GM18499 (cell line): ENCODE results near the gene DHX8.

Experiments used
- ATAC-seq: cut with Tn5 transposase; IDR thresholded peaks from one replicate; pipeline ENCODE4 v1.9.1; 2021; ENCODE audit warnings: moderate number of reproducible peaks; ENCODE audit not compliant: insufficient read depth, unreplicated experiment

The DHX8 gene

GRCh38 chr17:43543771-43544575 lies 60.2 kb downstream of the DHX8 start:
- ATAC-seq: no peak

GRCh38 chr17:43545383-43545632 lies 61.5 kb downstream of the DHX8 start:
- ATAC-seq: no peak

- ATAC-seq: no peak
Observed at GRCh38 chr17:43546319-43547188, 62.8 kb downstream of the DHX8 start, which contains the start of gene ETV4. Gene ETV4 (minus strand): TSS chr17:43546340. CDS start chr17:43545617, 723 bp downstream.

GRCh38 chr17:43547189-43547550 lies 63.4 kb downstream of the DHX8 start:
- no peak for ATAC-seq

- no peak for ATAC-seq
Observed at GRCh38 chr17:43547659-43548256, 64.0 kb downstream of the DHX8 start.

- no peak for ATAC-seq
Observed at GRCh38 chr17:43548689-43549379, 65.1 kb downstream of the DHX8 start.

- no peak for ATAC-seq
Observed at GRCh38 chr17:43549496-43549895, 65.7 kb downstream of the DHX8 start.

GRCh38 chr17:43550754-43551153 lies 67.0 kb downstream of the DHX8 start:
- ATAC-seq: no peak

- no peak for ATAC-seq
Observed at GRCh38 chr17:43552229-43552837, 68.6 kb downstream of the DHX8 start.

GRCh38 chr17:43553573-43553972 lies 69.8 kb downstream of the DHX8 start:
- no peak for ATAC-seq

- ATAC-seq: no peak
Observed at GRCh38 chr17:43554857-43555256, 71.1 kb downstream of the DHX8 start.

GRCh38 chr17:43556292-43556691 lies 72.5 kb downstream of the DHX8 start:
- no peak for ATAC-seq

- ATAC-seq: no peak
Observed at GRCh38 chr17:43558805-43559160, 75.0 kb downstream of the DHX8 start.

- no peak for ATAC-seq
Observed at GRCh38 chr17:43559161-43559816, 75.5 kb downstream of the DHX8 start.

- ATAC-seq: no peak
Observed at GRCh38 chr17:43560461-43561427, 77.0 kb downstream of the DHX8 start.

GRCh38 chr17:43562679-43563599 lies 79.2 kb downstream of the DHX8 start:
- no peak for ATAC-seq
